Ishikawa (cell line): ENCODE results near the gene PLPP3.

Source experiments
- CEBPB ChIP-seq: IDR thresholded peaks from 2 replicates; pipeline ENCODE4 v1.6.1; 2012
- CREB1 ChIP-seq: IDR thresholded peaks from 2 replicates; pipeline ENCODE4 v1.6.1; 2012; ENCODE audit warnings: low read depth
- EGR1 ChIP-seq: IDR thresholded peaks from 2 replicates; pipeline ENCODE4 v1.6.1; 2012
- EP300 ChIP-seq: IDR thresholded peaks from 2 replicates; pipeline ENCODE4 v1.6.1; 2012; ENCODE audit warnings: borderline replicate concordance
- FOXM1 ChIP-seq: IDR thresholded peaks from 2 replicates; pipeline ENCODE4 v1.6.1; 2012; ENCODE audit warnings: low read depth, borderline replicate concordance
- MAX ChIP-seq: IDR thresholded peaks from 2 replicates; pipeline ENCODE4 v1.6.1; 2012
- NFIC ChIP-seq: IDR thresholded peaks from 2 replicates; pipeline ENCODE4 v1.6.1; 2012
- RAD21 ChIP-seq: IDR thresholded peaks from 2 replicates; pipeline ENCODE4 v1.6.1; 2012; ENCODE audit warnings: low read depth
- TAF1 ChIP-seq: IDR thresholded peaks from 2 replicates; pipeline ENCODE4 v1.6.1; 2012; ENCODE audit warnings: low read depth, mild to moderate bottlenecking
- TCF12 ChIP-seq: IDR thresholded peaks from 2 replicates; pipeline ENCODE4 v1.6.1; 2012; ENCODE audit warnings: low read depth
- TEAD4 ChIP-seq: IDR thresholded peaks from 2 replicates; pipeline ENCODE4 v1.6.1; 2012
- USF1 ChIP-seq: IDR thresholded peaks from 2 replicates; pipeline ENCODE4 v1.6.1; 2012
- YY1 ChIP-seq: IDR thresholded peaks from 2 replicates; pipeline ENCODE4 v1.6.1; 2012; ENCODE audit warnings: low read depth
- ZBTB7A ChIP-seq: IDR thresholded peaks from 2 replicates; pipeline ENCODE4 v1.6.1; 2012; ENCODE audit warnings: low read depth
- TF ChIP-seq, protein P1 (sequence below): IDR thresholded peaks from 2 replicates; pipeline ENCODE4 v1.6.1; 2012; ENCODE audit warnings: low read depth, mild to moderate bottlenecking

PLPP3 gene

GRCh38 chr1:56477164-56478111 lies 101.9 kb downstream of the PLPP3 start:
- no peak for TF ChIP-seq YY1
- no peak for TF ChIP-seq EP300
- TF ChIP-seq, protein P1, sequence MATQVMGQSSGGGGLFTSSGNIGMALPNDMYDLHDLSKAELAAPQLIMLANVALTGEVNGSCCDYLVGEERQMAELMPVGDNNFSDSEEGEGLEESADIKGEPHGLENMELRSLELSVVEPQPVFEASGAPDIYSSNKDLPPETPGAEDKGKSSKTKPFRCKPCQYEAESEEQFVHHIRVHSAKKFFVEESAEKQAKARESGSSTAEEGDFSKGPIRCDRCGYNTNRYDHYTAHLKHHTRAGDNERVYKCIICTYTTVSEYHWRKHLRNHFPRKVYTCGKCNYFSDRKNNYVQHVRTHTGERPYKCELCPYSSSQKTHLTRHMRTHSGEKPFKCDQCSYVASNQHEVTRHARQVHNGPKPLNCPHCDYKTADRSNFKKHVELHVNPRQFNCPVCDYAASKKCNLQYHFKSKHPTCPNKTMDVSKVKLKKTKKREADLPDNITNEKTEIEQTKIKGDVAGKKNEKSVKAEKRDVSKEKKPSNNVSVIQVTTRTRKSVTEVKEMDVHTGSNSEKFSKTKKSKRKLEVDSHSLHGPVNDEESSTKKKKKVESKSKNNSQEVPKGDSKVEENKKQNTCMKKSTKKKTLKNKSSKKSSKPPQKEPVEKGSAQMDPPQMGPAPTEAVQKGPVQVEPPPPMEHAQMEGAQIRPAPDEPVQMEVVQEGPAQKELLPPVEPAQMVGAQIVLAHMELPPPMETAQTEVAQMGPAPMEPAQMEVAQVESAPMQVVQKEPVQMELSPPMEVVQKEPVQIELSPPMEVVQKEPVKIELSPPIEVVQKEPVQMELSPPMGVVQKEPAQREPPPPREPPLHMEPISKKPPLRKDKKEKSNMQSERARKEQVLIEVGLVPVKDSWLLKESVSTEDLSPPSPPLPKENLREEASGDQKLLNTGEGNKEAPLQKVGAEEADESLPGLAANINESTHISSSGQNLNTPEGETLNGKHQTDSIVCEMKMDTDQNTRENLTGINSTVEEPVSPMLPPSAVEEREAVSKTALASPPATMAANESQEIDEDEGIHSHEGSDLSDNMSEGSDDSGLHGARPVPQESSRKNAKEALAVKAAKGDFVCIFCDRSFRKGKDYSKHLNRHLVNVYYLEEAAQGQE, result no peak
- TF ChIP-seq TEAD4, result no peak
- TF ChIP-seq RAD21, result no peak
- peak; percentile 30; the same call in 1 of the 2 replicates for TF ChIP-seq NFIC
- peak; percentile 36; the same call in 1 of the 2 replicates for TF ChIP-seq MAX
- TF ChIP-seq TCF12, result no peak
- no peak for TF ChIP-seq TAF1
- peak; percentile 47; the same call in 1 of the 2 replicates for TF ChIP-seq USF1
- TF ChIP-seq FOXM1, result no peak
- no peak for TF ChIP-seq CEBPB
- TF ChIP-seq ZBTB7A, result peak; percentile 77
- no peak for TF ChIP-seq CREB1
- no peak for TF ChIP-seq EGR1

DNA sequence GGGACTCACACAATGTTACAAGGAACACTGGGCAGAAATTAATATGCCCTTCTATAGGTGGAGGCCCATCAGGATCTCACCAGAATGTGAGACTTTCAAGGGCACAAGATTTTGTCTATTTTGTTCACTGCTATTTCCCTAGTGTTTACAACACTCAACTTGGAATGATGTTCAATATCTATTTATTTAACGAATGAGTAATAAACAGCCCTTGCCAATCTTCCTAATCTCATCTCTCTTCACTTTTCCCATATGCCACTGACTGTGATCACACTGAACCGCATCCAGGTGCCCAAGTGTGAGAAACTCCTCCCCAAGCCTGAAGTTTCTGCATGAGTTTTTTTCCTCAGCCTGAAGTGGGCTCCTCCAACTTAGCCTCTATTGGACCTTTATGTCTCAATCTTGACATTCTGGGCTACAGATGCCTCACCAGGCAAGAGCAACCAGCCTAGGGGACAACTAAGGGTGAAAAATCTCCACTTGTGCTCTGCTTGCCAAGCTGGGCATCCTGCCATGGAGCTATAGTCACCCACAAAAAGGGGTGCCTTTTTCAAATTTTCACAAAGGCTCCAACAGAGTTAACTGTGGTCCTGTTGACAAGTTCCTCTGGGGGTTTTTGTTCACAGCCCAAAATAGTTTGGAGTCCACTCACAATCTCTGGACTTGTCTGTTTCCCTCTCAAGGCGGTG lies 105.6 kb downstream of the PLPP3 start:
- TF ChIP-seq CREB1 (no peak), YY1 (no peak), RAD21 (no peak), NFIC (no peak), EGR1 (no peak), TAF1 (no peak), TCF12 (no peak), MAX (no peak), ZBTB7A (no peak), EP300 (no peak), TEAD4 (no peak), FOXM1 (no peak), USF1 (no peak), CEBPB (no peak)
- TF ChIP-seq, protein P1, result no peak

DNA sequence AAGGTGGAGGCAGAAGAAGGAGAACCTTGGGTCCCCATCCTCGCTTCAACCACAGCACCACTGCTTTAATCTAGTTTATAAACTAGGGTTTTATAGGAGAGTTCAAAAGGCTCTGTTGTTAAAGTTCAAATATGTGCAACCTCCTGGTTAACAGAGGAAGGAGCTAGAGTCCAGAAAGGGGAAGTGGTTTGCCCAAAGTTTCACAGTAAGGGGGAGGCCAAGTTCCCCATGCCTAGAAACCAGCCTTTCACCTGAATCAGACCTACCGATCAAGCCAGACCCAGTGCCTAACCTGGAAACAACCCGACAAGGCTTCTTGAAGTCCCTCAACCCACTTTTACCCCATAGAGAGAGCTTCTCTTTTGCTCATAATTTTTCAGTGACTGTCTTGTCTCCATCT lies 106.5 kb downstream of the PLPP3 start:
- TF ChIP-seq ZBTB7A (no peak), CEBPB (no peak), TAF1 (no peak), MAX (no peak), TCF12 (no peak), CREB1 (no peak), NFIC (no peak), FOXM1 (no peak), USF1 (no peak), YY1 (no peak)
- TF ChIP-seq, protein P1, result no peak
